Breast epithelium (tissue), 3 donors: ENCODE results near the gene ACSL3.

Experiments
- CTCF ChIP-seq, 3 donors: fragments of 450-650 bp; IDR thresholded peaks; one replicate each; pipeline ENCODE4 v1.5.1; 2016 to 2017; ENCODE audit warnings: antibody characterized with exemption in 3 of 3, mild to moderate bottlenecking in 3 of 3, moderate library complexity in 3 of 3
- POLR2A ChIP-seq: fragments of 450-650 bp; IDR thresholded peaks from one replicate; pipeline ENCODE4 v1.6.1; 2016; ENCODE audit warnings: antibody characterized with exemption, mild to moderate bottlenecking, moderate library complexity
- POLR2AphosphoS5 ChIP-seq, 3 donors: sonication (generic); formaldehyde crosslinking; IDR thresholded peaks; one replicate each; pipeline ENCODE4 v1.6.1; 2017; ENCODE audit warnings: antibody characterized with exemption in 3 of 3

DNA sequence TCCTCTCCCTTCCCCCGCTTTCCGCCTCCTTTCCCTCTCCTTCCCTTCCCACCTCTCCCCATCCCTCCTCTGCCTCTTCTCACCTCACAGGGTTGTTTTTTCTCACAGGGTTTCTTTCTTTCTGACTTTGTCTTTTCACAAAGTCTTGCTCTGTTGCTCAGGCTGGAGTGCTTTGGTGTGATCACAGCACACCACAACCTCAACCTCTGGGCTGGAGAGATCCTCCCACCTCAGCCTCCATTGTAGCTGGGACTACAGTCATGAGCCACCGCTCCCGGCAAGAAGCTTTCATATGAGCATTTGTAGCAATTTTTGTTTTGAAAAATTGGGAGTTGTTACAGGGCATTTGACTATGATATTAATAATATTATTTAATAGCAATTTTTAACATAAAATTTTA, 32.9 kb downstream of the ACSL3 start:
- no peak for TF ChIP-seq CTCF (IDR thresholded peaks at IDR 0.05)
- no peak for TF ChIP-seq POLR2AphosphoS5 (IDR thresholded peaks at IDR 0.05)
- no peak for TF ChIP-seq POLR2A
